HEK293 (cell line): ENCODE results near the gene ERBB2.

Experiments used
- ATF2 ChIP-seq: fragments of 450-650 bp; formaldehyde crosslinking; IDR thresholded peaks from 2 replicates; pipeline ENCODE4 v1.5.1; 2016; ENCODE audit warnings: missing biosample characterization, missing genetic modification characterization, low read depth
- GFI1B ChIP-seq: fragments of 450-650 bp; formaldehyde crosslinking; IDR thresholded peaks from 2 replicates; pipeline ENCODE4 v1.5.1; 2016; ENCODE audit warnings: missing biosample characterization, missing genetic modification characterization
- GLIS1 ChIP-seq: fragments of 450-650 bp; formaldehyde crosslinking; IDR thresholded peaks from 2 replicates; pipeline ENCODE4 v1.5.1; 2016; ENCODE audit warnings: missing biosample characterization, missing genetic modification characterization
- GLIS2 ChIP-seq: fragments of 450-650 bp; formaldehyde crosslinking; IDR thresholded peaks from 2 replicates; pipeline ENCODE4 v1.5.1; 2016; ENCODE audit warnings: missing biosample characterization, missing genetic modification characterization
- IKZF3 ChIP-seq: fragments of 450-650 bp; IDR thresholded peaks from 2 replicates; pipeline ENCODE4 v1.5.0; 2018; ENCODE audit warnings: missing biosample characterization, mild to moderate bottlenecking, missing genetic modification characterization, moderate library complexity
- MEIS1 ChIP-seq: sonication (generic); formaldehyde crosslinking; IDR thresholded peaks from 2 replicates; pipeline ENCODE4 v1.8.1; 2022; ENCODE audit warnings: missing genetic modification reagents, mild to moderate bottlenecking, borderline replicate concordance
- PATZ1 ChIP-seq: fragments of 450-650 bp; formaldehyde crosslinking; IDR thresholded peaks from 2 replicates; pipeline ENCODE4 v1.5.1; 2016; ENCODE audit warnings: missing biosample characterization, missing genetic modification characterization
- SETDB1 ChIP-seq: IDR thresholded peaks from one replicate; pipeline ENCODE4 v1.6.1; 2017; ENCODE audit warnings: mild to moderate bottlenecking, low read length, moderate library complexity, mixed read lengths; ENCODE audit not compliant: insufficient read length
- TCF7L2 ChIP-seq: IDR thresholded peaks from 2 replicates; pipeline ENCODE4 v1.6.1; 2011; ENCODE audit warnings: low read depth, mild to moderate bottlenecking, inconsistent platforms, low read length, moderate library complexity, borderline replicate concordance
- ZBTB26 ChIP-seq: fragments of 450-650 bp; formaldehyde crosslinking; optimal IDR thresholded peaks from 2 replicates; pipeline ENCODE3; 2016; ENCODE audit warnings: missing biosample characterization, mild to moderate bottlenecking, missing genetic modification characterization
- ZBTB8A ChIP-seq: fragments of 450-650 bp; formaldehyde crosslinking; IDR thresholded peaks from 2 replicates; pipeline ENCODE4 v1.5.1; 2016; ENCODE audit warnings: missing biosample characterization, missing genetic modification characterization
- ZIC2 ChIP-seq: fragments of 450-650 bp; formaldehyde crosslinking; IDR thresholded peaks from 2 replicates; pipeline ENCODE4 v1.5.1; 2016; ENCODE audit warnings: missing biosample characterization, missing genetic modification characterization
- ZNF121 ChIP-seq: fragments of 450-650 bp; formaldehyde crosslinking; IDR thresholded peaks from 2 replicates; pipeline ENCODE4 v1.5.1; 2016; ENCODE audit warnings: missing biosample characterization, missing genetic modification characterization
- ZNF133 ChIP-seq: fragments of 450-650 bp; formaldehyde crosslinking; IDR thresholded peaks from 2 replicates; pipeline ENCODE4 v1.5.1; 2016; ENCODE audit warnings: missing biosample characterization, missing genetic modification characterization
- ZNF138 ChIP-seq: fragments of 450-650 bp; formaldehyde crosslinking; IDR thresholded peaks from 2 replicates; pipeline ENCODE4 v1.5.1; 2016; ENCODE audit warnings: missing biosample characterization, missing genetic modification characterization, borderline replicate concordance
- ZNF146 ChIP-seq: fragments of 450-650 bp; formaldehyde crosslinking; IDR thresholded peaks from 2 replicates; pipeline ENCODE4 v1.5.1; 2016; ENCODE audit warnings: missing biosample characterization, missing genetic modification characterization
- ZNF148 ChIP-seq: fragments of 450-650 bp; formaldehyde crosslinking; IDR thresholded peaks from 2 replicates; pipeline ENCODE4 v1.5.0; 2017; ENCODE audit warnings: missing biosample characterization, missing genetic modification characterization, borderline replicate concordance
- ZNF155 ChIP-seq: fragments of 450-650 bp; formaldehyde crosslinking; IDR thresholded peaks from 2 replicates; pipeline ENCODE4 v1.5.1; 2016; ENCODE audit warnings: missing biosample characterization, missing genetic modification characterization
- ZNF16 ChIP-seq: fragments of 450-650 bp; formaldehyde crosslinking; IDR thresholded peaks from 2 replicates; pipeline ENCODE4 v1.5.1; 2016; ENCODE audit warnings: low read depth, missing biosample characterization, missing genetic modification characterization
- ZNF211 ChIP-seq: fragments of 450-650 bp; formaldehyde crosslinking; IDR thresholded peaks from 2 replicates; pipeline ENCODE4 v1.5.1; 2016; ENCODE audit warnings: low read depth, missing biosample characterization, missing genetic modification characterization
- ZNF266 ChIP-seq: fragments of 450-650 bp; formaldehyde crosslinking; IDR thresholded peaks from 2 replicates; pipeline ENCODE4 v1.5.1; 2016; ENCODE audit warnings: missing biosample characterization, missing genetic modification characterization, low read depth
- ZNF335 ChIP-seq: fragments of 450-650 bp; formaldehyde crosslinking; conservative IDR thresholded peaks from 2 replicates; pipeline ENCODE4 v1.5.1; 2016; ENCODE audit warnings: missing biosample characterization, missing genetic modification characterization
- ZNF394 ChIP-seq: fragments of 450-650 bp; formaldehyde crosslinking; IDR thresholded peaks from 2 replicates; pipeline ENCODE4 v1.5.1; 2016; ENCODE audit warnings: missing biosample characterization, missing genetic modification characterization, mild to moderate bottlenecking, moderate library complexity, borderline replicate concordance
- ZNF488 ChIP-seq: fragments of 450-650 bp; formaldehyde crosslinking; IDR thresholded peaks from 2 replicates; pipeline ENCODE4 v1.5.1; 2016; ENCODE audit warnings: missing biosample characterization, missing genetic modification characterization
- ZNF561 ChIP-seq: fragments of 450-650 bp; IDR thresholded peaks from 2 replicates; pipeline ENCODE4 v1.5.1; 2018; ENCODE audit warnings: missing biosample characterization, missing genetic modification characterization, borderline replicate concordance
- ZNF571 ChIP-seq: fragments of 450-650 bp; formaldehyde crosslinking; IDR thresholded peaks from 2 replicates; pipeline ENCODE4 v1.5.0; 2017; ENCODE audit warnings: missing biosample characterization, missing genetic modification characterization
- ZNF580 ChIP-seq: fragments of 450-650 bp; formaldehyde crosslinking; IDR thresholded peaks from 2 replicates; pipeline ENCODE4 v1.5.1; 2016; ENCODE audit warnings: missing biosample characterization, missing genetic modification characterization
- ZNF626 ChIP-seq: fragments of 450-650 bp; sonication (Bioruptor Pico); formaldehyde crosslinking; IDR thresholded peaks from 2 replicates; pipeline ENCODE4 v1.5.1; 2018; ENCODE audit warnings: missing biosample characterization, missing genetic modification characterization, inconsistent platforms
- ZSCAN16 ChIP-seq: fragments of 450-650 bp; formaldehyde crosslinking; IDR thresholded peaks from 2 replicates; pipeline ENCODE4 v1.5.1; 2016; ENCODE audit warnings: missing biosample characterization, missing genetic modification characterization
- ZSCAN4 ChIP-seq: fragments of 450-650 bp; formaldehyde crosslinking; IDR thresholded peaks from 2 replicates; pipeline ENCODE4 v1.5.1; 2017; ENCODE audit warnings: missing biosample characterization, missing genetic modification characterization

The ERBB2 gene

GRCh38 chr17:39665642-39666224 lies 34.1 kb upstream of the ERBB2 start (continued):
- no peak for TF ChIP-seq ZBTB26 (tag by site-specific recombination)
- no peak for TF ChIP-seq ZNF571
- no peak for TF ChIP-seq ZNF148
- no peak for TF ChIP-seq ZNF155 (tag by site-specific recombination)
- no peak for TF ChIP-seq ZNF146 (tag by site-specific recombination)
- TF ChIP-seq ATF2 (tag by site-specific recombination) = no peak
- TF ChIP-seq ZSCAN16 = no peak
- TF ChIP-seq GFI1B (tag by site-specific recombination) = no peak
- no peak for TF ChIP-seq ZNF266
- peak; percentile 85 for TF ChIP-seq GLIS2 (tag by site-specific recombination)
- no peak for TF ChIP-seq ZNF211 (tag by site-specific recombination)
- TF ChIP-seq ZNF561 (tag by site-specific recombination) = no peak
- no peak for TF ChIP-seq ZBTB8A
- no peak for TF ChIP-seq TCF7L2
- no peak for TF ChIP-seq MEIS1 (CRISPR knock-in tag)
- peak; percentile 95 for TF ChIP-seq ZIC2 (tag by site-specific recombination)
- no peak for TF ChIP-seq IKZF3 (tag by site-specific recombination)
- no peak for TF ChIP-seq SETDB1
- peak; percentile 87 for TF ChIP-seq ZNF335 (tag by site-specific recombination)
- TF ChIP-seq ZNF394 (tag by site-specific recombination) = peak; percentile 57; the same call in 1 of the 2 replicates
- no peak for TF ChIP-seq ZNF16 (tag by site-specific recombination)
- TF ChIP-seq ZNF580 (tag by site-specific recombination) = no peak
- no peak for TF ChIP-seq ZNF121 (tag by site-specific recombination)
- no peak for TF ChIP-seq ZNF138
- no peak for TF ChIP-seq ZSCAN4 (tag by site-specific recombination)
- TF ChIP-seq PATZ1 (tag by site-specific recombination) = no peak
- TF ChIP-seq ZNF488 = no peak
- no peak for TF ChIP-seq ZNF133 (tag by site-specific recombination)
- TF ChIP-seq ZNF626 (tag by site-specific recombination) = no peak
- peak; percentile 99 for TF ChIP-seq GLIS1 (tag by site-specific recombination)
